HepG2 (cell line): ENCODE data around the gene HELZ2. TPM values are rescaled to one million over a fixed set of nuclear protein-coding genes. Genes with fewer than 3 reads are reported as not detected.

Source experiments
- ATAC-seq: fragments of 200-7000 bp; cut with Tn5 transposase; 3 replicates; pipeline ENCODE4 v1.9.1; 2020; ENCODE audit warnings: mild to moderate bottlenecking, moderate library complexity
- BruUV-seq: library from RNA; stranded (reverse); fragments of 400-500 nt; replicated peaks from 2 replicates; lab custom pipeline; 2021; lab: Mats Ljungman, UMichigan
- CTCF ChIA-PET: fragments of 300-600 bp; formaldehyde crosslinking; extraction: SDS; loops from one replicate; lab custom pipeline; 2021; ENCODE audit warnings: low total read pairs, inconsistent platforms, low intra/inter-chr PET ratio; lab: Yijun Ruan, JAX
- POLR2A ChIA-PET: fragments of 350-600 bp; sonication (Branson Sonifier 250); formaldehyde crosslinking; loops from one replicate; lab custom pipeline; 2020; ENCODE audit warnings: antibody characterized with exemption, inconsistent platforms; lab: Yijun Ruan, JAX
- DNase-seq: peaks from one replicate; pipeline ENCODE4 v3.0.0-alpha.2; 2015; ENCODE audit warnings: low spot score
- FAIRE-seq: peaks from 3 replicates; lab custom pipeline; 2011; peaks lifted over from hg19 to GRCh38; lab: Jason Lieb, UNC
- H2AFZ ChIP-seq: one replicate; pipeline ENCODE4 v1.6.1; 2011; ENCODE audit warnings: low read length, inconsistent platforms
- H3K27ac ChIP-seq: fragments of 300-600 bp; 3 replicates; pipeline ENCODE4 v1.8.0; 2011; ENCODE audit warnings: mixed run types, mild to moderate bottlenecking, mixed read lengths, low read length, inconsistent platforms; ENCODE audit not compliant: insufficient read depth; ENCODE audit errors: extremely low read length
- H3K27me3 ChIP-seq, 2 experiments: fragments of 200-600 bp in 1 of 2; 2 replicates in 1 of 2; 3 replicates in 1 of 2; pipeline versions ENCODE4 v1.6.0 to v1.8.0; 2011; ENCODE audit warnings: low read length in 2 of 2, mild to moderate bottlenecking in 2 of 2, moderate library complexity in 2 of 2, inconsistent platforms in 1 of 2; ENCODE audit not compliant: insufficient read depth in 2 of 2, control insufficient read depth in 1 of 2
- H3K36me3 ChIP-seq, 2 experiments: fragments of 200-600 bp in 1 of 2; replicated peaks in 1 of 2; 2 replicates in 1 of 2; 3 replicates in 1 of 2; pipeline versions ENCODE4 v1.5.1 to v1.8.0; 2011; ENCODE audit warnings: low read length in 2 of 2, inconsistent platforms in 1 of 2; ENCODE audit not compliant: insufficient read depth in 2 of 2, control insufficient read depth in 1 of 2
- H3K4me1 ChIP-seq: 2 replicates; pipeline ENCODE4 v1.5.1; 2012; ENCODE audit warnings: low read length, inconsistent platforms; ENCODE audit not compliant: insufficient read depth
- H3K4me2 ChIP-seq: 2 replicates; pipeline ENCODE4 v1.6.0; 2011; ENCODE audit warnings: low read depth, low read length, inconsistent platforms
- H3K4me3 ChIP-seq, 3 experiments: fragments of 200-600 bp in 1 of 3; sonication (generic), shearing (Covaris generic) in 1 of 3; replicated peaks in 1 of 3; 2 replicates each; pipeline ENCODE4 v1.5.1; 2011 to 2016; ENCODE audit warnings: low read length in 3 of 3, inconsistent platforms in 2 of 3, low read depth in 2 of 3, mild to moderate bottlenecking in 2 of 3, control low read depth in 1 of 3, mixed read lengths in 1 of 3; ENCODE audit not compliant: insufficient read depth in 1 of 3
- H3K79me2 ChIP-seq: one replicate; pipeline ENCODE4 v1.6.1; 2011; ENCODE audit warnings: low read length, inconsistent platforms; ENCODE audit not compliant: insufficient read depth
- H3K9ac ChIP-seq: 2 replicates; pipeline ENCODE4 v1.6.0; 2011; ENCODE audit warnings: mild to moderate bottlenecking, low read depth, low read length, inconsistent platforms; ENCODE audit not compliant: insufficient read depth
- H3K9me3 ChIP-seq: 2 replicates; pipeline ENCODE4 v1.5.1; 2012; ENCODE audit warnings: mild to moderate bottlenecking, low read length
- H4K20me1 ChIP-seq: 2 replicates; pipeline ENCODE4 v1.6.0; 2011; ENCODE audit warnings: inconsistent platforms, mild to moderate bottlenecking, low read length, moderate library complexity; ENCODE audit not compliant: insufficient read depth
- HNRNPLL ChIP-seq: fragments of 200-400 bp; formaldehyde crosslinking; IDR thresholded peaks from 2 replicates; pipeline ENCODE4 v1.6.1; 2017; ENCODE audit warnings: mild to moderate bottlenecking, low read depth, low read length; ENCODE audit not compliant: poor library complexity, severe bottlenecking
- IRF9 ChIP-seq: sonication (generic); formaldehyde crosslinking; IDR thresholded peaks from 2 replicates; pipeline ENCODE4 v1.8.0; 2022; ENCODE audit warnings: missing genetic modification reagents, mild to moderate bottlenecking, borderline replicate concordance
- WGBS: methylation state at CpG from one replicate; pipeline ENCODE4 v1.1.6; 2017; ENCODE audit warnings: low lambda C conversion rate; 5-methylcytosine and 5-hydroxymethylcytosine counted together
- in situ Hi-C: cut with HindIII; loops from 2 replicates; pipeline ENCODE4 v1.10.0; 2017; ENCODE audit warnings: low pct_unique_long_range_greater_than_20kb; ENCODE audit not compliant: extremely low pct_ligation_motif_present
- intact Hi-C: fragments of 100-400 bp; cut with micrococcal nuclease; formaldehyde crosslinking; loops from one replicate; pipeline ENCODE4 v1.10.0; 2022; ENCODE audit not compliant: unreplicated experiment
- polyA plus RNA-seq, 8 experiments: library from polyadenylated mRNA; depleted of rRNA in 3 of 8; stranded (reverse) in 7 of 8; unstranded in 1 of 8; fragments of >200 nt; fragmentation: Illumina TruSeq in 4 of 8; extraction: Trizol in 4 of 8; gene quantifications; 2 replicates each; pipeline versions ENCODE4 v1.2.1 to v1.2.3, GENCODE V29; 2011 to 2016; ENCODE audit warnings: low read depth in 4 of 8, missing spikeins in 1 of 8, mixed read lengths in 1 of 8; ENCODE audit not compliant: insufficient read depth in 1 of 8
- total RNA-seq, 5 experiments: library from RNA; depleted of rRNA; stranded (reverse); fragments of >200 nt; fragmentation: Illumina TruSeq; extraction: Trizol; gene quantifications; 2 replicates each; pipeline ENCODE4 v1.2.3, GENCODE V29; 2016; ENCODE audit warnings: low read depth in 1 of 5
- TF ChIP-seq, protein P1 (sequence below): sonication (generic); formaldehyde crosslinking; IDR thresholded peaks from 2 replicates; pipeline ENCODE4 v1.8.1; 2023; ENCODE audit warnings: mild to moderate bottlenecking, inconsistent platforms, moderate library complexity, missing genetic modification reagents, borderline replicate concordance

The HELZ2 gene
- total and polyA plus RNA-seq, 2 of the 13 experiments (the other 11 are each of a cell fraction or from before 2014, with no cell fraction given): 9.6 to 10.1 TPM

- intact Hi-C loops: no loop called here
- ChIA-PET POLR2A (interaction anchor here (1.4 kb wide), 1 partner anchor 13 kb away, joined by 3 read pairs; the partner anchor contains the start of gene HELZ2), CTCF (no interaction called here)
- ATAC-seq: no peak
- H3K4me3 ChIP-seq: no peak overlapping the region
- no peaks in the 10 kb centered on the region; the same call in 1 of the 2 replicates for H4K20me1 ChIP-seq
- H3K79me2 ChIP-seq: no peaks in the 10 kb centered on the region
- WGBS: 95% methylated on average over 18 of the region's 26 CpGs
- H3K4me1 ChIP-seq: peaks cover 21% of the 10 kb centered on the region
- DNase-seq: no peak
- FAIRE-seq: no peak
- H3K27ac ChIP-seq: no peak overlapping the region
- H3K9me3 ChIP-seq: no peaks in the 10 kb centered on the region
- BruUV-seq: no TSS peak
- peaks cover 3 to 4% of the 10 kb centered on the region in 2 experiments; a peak in 2 of 5 replicates for H3K27me3 ChIP-seq
- no peak overlapping the region for H3K9ac ChIP-seq
- in situ Hi-C loops: no loop called here
- H2AFZ ChIP-seq: no peak overlapping the region
- H3K36me3 ChIP-seq: no peaks in the 10 kb centered on the region; a peak in 1 of 5 replicates
- TF ChIP-seq IRF9 (CRISPR knock-in tag): 0 out of 2 replicates have a peak, but pooled peaks have one; percentile 7
- TF ChIP-seq HNRNPLL: peak; percentile 22
- TF ChIP-seq, protein P1, sequence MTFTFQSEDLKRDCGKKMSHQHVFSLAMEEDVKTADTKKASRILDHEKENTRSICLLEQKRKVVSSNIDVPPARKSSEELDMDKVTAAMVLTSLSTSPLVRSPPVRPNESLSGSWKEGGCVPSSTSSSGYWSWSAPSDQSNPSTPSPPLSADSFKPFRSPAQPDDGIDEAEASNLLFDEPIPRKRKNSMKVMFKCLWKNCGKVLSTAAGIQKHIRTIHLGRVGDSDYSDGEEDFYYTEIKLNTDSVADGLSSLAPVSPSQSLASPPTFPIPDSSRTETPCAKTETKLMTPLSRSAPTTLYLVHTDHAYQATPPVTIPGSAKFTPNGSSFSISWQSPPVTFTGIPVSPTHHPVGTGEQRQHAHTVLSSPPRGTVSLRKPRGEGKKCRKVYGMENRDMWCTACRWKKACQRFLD: no peak
- no peak overlapping the region for H3K4me2 ChIP-seq
Measured at GRCh38 chr20:63560856-63561609, 13.0 kb downstream of the HELZ2 start.
